Fibroblast of lung (primary cell): ENCODE measurements around the gene DCPS. TPM values are rescaled to one million over a fixed set of nuclear protein-coding genes. Genes with fewer than 3 reads are reported as not detected.

Experiments
- DNase-seq, 2 donors: peaks; one replicate each; pipeline versions ENCODE4 v3.0.0 to v3.0.0-alpha.2; 2010; ENCODE audit warnings: low read depth in 2 of 2
- H2AFZ ChIP-seq: 2 replicates; pipeline ENCODE4 v1.5.1; 2012; ENCODE audit warnings: low read length, control low read depth, inconsistent platforms
- H3K27ac ChIP-seq: 2 replicates; pipeline ENCODE4 v1.5.1; 2011; ENCODE audit warnings: low read length, control low read depth; ENCODE audit not compliant: insufficient read depth
- H3K27me3 ChIP-seq: 2 replicates; pipeline ENCODE4 v1.5.1; 2011; ENCODE audit warnings: mild to moderate bottlenecking, low read length; ENCODE audit not compliant: control insufficient read depth, insufficient read depth
- H3K36me3 ChIP-seq: 2 replicates; pipeline ENCODE4 v1.5.1; 2011; ENCODE audit warnings: low read length; ENCODE audit not compliant: control insufficient read depth, insufficient read depth
- H3K4me1 ChIP-seq: 2 replicates; pipeline ENCODE4 v1.5.1; 2011; ENCODE audit warnings: low read length; ENCODE audit not compliant: control insufficient read depth, insufficient read depth; ENCODE audit errors: extremely low read depth
- H3K4me2 ChIP-seq: 2 replicates; pipeline ENCODE4 v1.5.1; 2011; ENCODE audit warnings: low read length, control low read depth; ENCODE audit not compliant: insufficient read depth; ENCODE audit errors: extremely low read depth
- H3K4me3 ChIP-seq, 4 experiments: fragments of 200-600 bp in 1 of 4; sonication (generic) in 1 of 4; replicated peaks in 1 of 4; 2 replicates each; pipeline ENCODE4 v1.5.1; 2011 to 2016; ENCODE audit warnings: low read length in 4 of 4, low read depth in 3 of 4, mild to moderate bottlenecking in 3 of 4, control low read depth in 2 of 4, inconsistent platforms in 1 of 4, mixed read lengths in 1 of 4; ENCODE audit not compliant: insufficient read depth in 1 of 4; ENCODE audit errors: control extremely low read depth in 1 of 4
- H3K79me2 ChIP-seq: 2 replicates; pipeline ENCODE4 v1.5.1; 2012; ENCODE audit warnings: mild to moderate bottlenecking, low read length, inconsistent platforms; ENCODE audit not compliant: control insufficient read depth, insufficient read depth
- H3K9ac ChIP-seq: 2 replicates; pipeline ENCODE4 v1.5.1; 2011; ENCODE audit warnings: mild to moderate bottlenecking, low read length, control low read depth; ENCODE audit not compliant: insufficient read depth
- H3K9me3 ChIP-seq: 2 replicates; pipeline ENCODE4 v1.5.1; 2012; ENCODE audit warnings: low read depth, low read length; ENCODE audit not compliant: control insufficient read depth, insufficient read depth
- H4K20me1 ChIP-seq: 2 replicates; pipeline ENCODE4 v1.5.1; 2011; ENCODE audit warnings: low read length; ENCODE audit not compliant: control insufficient read depth, insufficient read depth; ENCODE audit errors: extremely low read depth
- CTCF ChIP-seq, 2 donors: IDR thresholded peaks in 1 of 2; conservative IDR thresholded peaks in 1 of 2; 1 replicate in 1 of 2; 2 replicates in 1 of 2; pipeline ENCODE4 v1.5.1; 2011 to 2012; ENCODE audit warnings: low read length in 2 of 2, control low read depth in 1 of 2, inconsistent platforms in 1 of 2, low read depth in 1 of 2, mild to moderate bottlenecking in 1 of 2
- EZH2 ChIP-seq: IDR thresholded peaks from 2 replicates; pipeline ENCODE4 v1.5.1; 2012; ENCODE audit warnings: low read length, control low read depth, mild to moderate bottlenecking; ENCODE audit errors: missing control alignments
- polyA plus RNA-seq, 2 donors: library from polyadenylated mRNA; depleted of rRNA in 1 of 2; stranded (reverse) in 1 of 2; unstranded in 1 of 2; fragments of >200 nt; gene quantifications; 2 replicates each; pipeline ENCODE4 v1.2.1, GENCODE V29; 2011 to 2012; ENCODE audit warnings: missing spikeins in 1 of 2
- total RNA-seq: library from RNA; depleted of rRNA; stranded (reverse); fragments of >200 nt; gene quantifications from 2 replicates; pipeline ENCODE4 v1.2.1, GENCODE V29; 2014

Gene DCPS
- total and polyA plus RNA-seq, 2 donors (not counting 1 experiment from before 2014, with no cell fraction given): 13.0 to 22.7 TPM

GRCh38 chr11:126391970-126392632 is 88.2 kb downstream of the DCPS start:
- no peak overlapping the region for H2AFZ ChIP-seq
- H3K9ac ChIP-seq: no peak overlapping the region
- H3K79me2 ChIP-seq: no peaks in the 10 kb centered on the region
- no peaks in the 10 kb centered on the region for H3K9me3 ChIP-seq
- H3K36me3 ChIP-seq: no peaks in the 10 kb centered on the region
- H3K4me3 ChIP-seq: no peak overlapping the region
- no peak overlapping the region for H3K27ac ChIP-seq
- H3K27me3 ChIP-seq: no peaks in the 10 kb centered on the region
- no peaks in the 10 kb centered on the region for H3K4me1 ChIP-seq
- H3K4me2 ChIP-seq: no peak overlapping the region
- DNase-seq: no peak
- TF ChIP-seq EZH2 (no peak), CTCF (conservative IDR thresholded peaks at IDR 0.05 in 1 of 2, IDR thresholded peaks at IDR 0.05 in 1 of 2; ENCODE audit: low read depth in 1 of 2, low read length in 2 of 2) (no peak)
- no peaks in the 10 kb centered on the region for H4K20me1 ChIP-seq

GRCh38 chr11:126392633-126393013 is 88.8 kb downstream of the DCPS start:
- TF ChIP-seq CTCF (conservative IDR thresholded peaks at IDR 0.05 in 1 of 2, IDR thresholded peaks at IDR 0.05 in 1 of 2; ENCODE audit: low read depth in 1 of 2, low read length in 2 of 2) (no peak), EZH2 (no peak)
- Histone ChIP-seq H3K4me3 (no peak overlapping the region), H3K27me3 (no peaks in the 10 kb centered on the region), H3K36me3 (no peaks in the 10 kb centered on the region), H3K27ac (no peak overlapping the region), H3K9me3 (no peaks in the 10 kb centered on the region), H4K20me1 (no peaks in the 10 kb centered on the region), H3K9ac (no peak overlapping the region), H3K4me1 (no peaks in the 10 kb centered on the region), H3K4me2 (no peak overlapping the region), H3K79me2 (no peaks in the 10 kb centered on the region), H2AFZ (no peak overlapping the region)
- DNase-seq: no peak

- H3K9ac ChIP-seq: no peak overlapping the region
- H3K4me2 ChIP-seq: no peak overlapping the region
- no peaks in the 10 kb centered on the region for H3K27me3 ChIP-seq
- no peaks in the 10 kb centered on the region for H3K4me1 ChIP-seq
- TF ChIP-seq CTCF (conservative IDR thresholded peaks at IDR 0.05 in 1 of 2, IDR thresholded peaks at IDR 0.05 in 1 of 2; ENCODE audit: low read depth in 1 of 2, low read length in 2 of 2): no peak
- no peaks in the 10 kb centered on the region for H4K20me1 ChIP-seq
- DNase-seq: no peak
- H3K27ac ChIP-seq: no peak overlapping the region
- H3K9me3 ChIP-seq: no peaks in the 10 kb centered on the region
- H3K4me3 ChIP-seq: no peak overlapping the region
- no peak overlapping the region for H2AFZ ChIP-seq
- H3K36me3 ChIP-seq: no peaks in the 10 kb centered on the region
- no peaks in the 10 kb centered on the region for H3K79me2 ChIP-seq
Measured at GRCh38 chr11:126393143-126393542, 89.3 kb downstream of the DCPS start.
